CD8-positive, alpha-beta memory T cell (primary cell): ENCODE results near the gene MAGOHB. TPM values are rescaled to one million over a fixed set of nuclear protein-coding genes. Genes with fewer than 3 reads are reported as not detected.
A peak's percentile ranks its signal among the peaks of the same experiment; 100 is the strongest.

ENCODE experiments used
- CTCF ChIA-PET: fragments of 350-600 bp; sonication (Branson Sonifier 250); formaldehyde crosslinking; loops from one replicate; lab custom pipeline; 2021; ENCODE audit warnings: antibody characterized with exemption; lab: Charles Lee
- POLR2A ChIA-PET: fragments of 350-600 bp; sonication (Branson Sonifier 250); formaldehyde crosslinking; loops from one replicate; lab custom pipeline; 2021; ENCODE audit warnings: antibody characterized with exemption; lab: Charles Lee
- DNase-seq, 5 donors: peaks; one replicate each; pipeline versions ENCODE4 v3.0.0 to v3.0.0-alpha.2; 2020 to 2022; ENCODE audit warnings: mixed read lengths in 1 of 5
- H3K27ac ChIP-seq: one replicate; pipeline ENCODE4 v1.7.0; 2013; ENCODE audit warnings: low read depth, mild to moderate bottlenecking, low read length, moderate library complexity
- H3K27me3 ChIP-seq: 2 replicates; pipeline ENCODE4 v1.7.0; 2013; ENCODE audit warnings: low read length, mild to moderate bottlenecking; ENCODE audit not compliant: insufficient read depth, poor library complexity, severe bottlenecking
- H3K36me3 ChIP-seq: 2 replicates; pipeline ENCODE4 v1.7.0; 2013; ENCODE audit warnings: mild to moderate bottlenecking, low read length, moderate library complexity; ENCODE audit not compliant: insufficient read depth
- H3K4me1 ChIP-seq: 2 replicates; pipeline ENCODE4 v1.7.0; 2013; ENCODE audit warnings: mild to moderate bottlenecking, low read length, moderate library complexity; ENCODE audit not compliant: insufficient read depth
- H3K4me3 ChIP-seq: 2 replicates; pipeline ENCODE4 v1.7.0; 2013; ENCODE audit warnings: mild to moderate bottlenecking, low read length
- H3K9me3 ChIP-seq: 2 replicates; pipeline ENCODE4 v1.7.0; 2013; ENCODE audit warnings: mild to moderate bottlenecking, low read length
- H3K27ac Mint-ChIP-seq, 8 donors: one replicate each; pipeline ENCODE4 v1.8.0; 2020 to 2021; ENCODE audit warnings: mixed read lengths in 8 of 8, mild to moderate bottlenecking in 6 of 8, inconsistent platforms in 3 of 8, moderate library complexity in 3 of 8
- H3K27me3 Mint-ChIP-seq, 2 donors: one replicate each; pipeline ENCODE4 v1.8.0; 2020 to 2021; ENCODE audit warnings: mixed read lengths in 2 of 2, mild to moderate bottlenecking in 1 of 2, moderate library complexity in 1 of 2
- H3K36me3 Mint-ChIP-seq, 3 donors: one replicate each; pipeline ENCODE4 v1.8.0; 2020 to 2021; ENCODE audit warnings: mixed read lengths in 3 of 3, inconsistent platforms in 1 of 3, mild to moderate bottlenecking in 1 of 3
- H3K4me1 Mint-ChIP-seq, 3 donors: one replicate each; pipeline ENCODE4 v1.8.0; 2020 to 2021; ENCODE audit warnings: mixed read lengths in 3 of 3, inconsistent platforms in 1 of 3, mild to moderate bottlenecking in 1 of 3
- H3K4me3 Mint-ChIP-seq, 7 donors: one replicate each; pipeline ENCODE4 v1.8.0; 2020 to 2021; ENCODE audit warnings: mixed read lengths in 7 of 7, mild to moderate bottlenecking in 6 of 7, moderate library complexity in 4 of 7, inconsistent platforms in 2 of 7
- H3K9me3 Mint-ChIP-seq, 5 donors: one replicate each; pipeline ENCODE4 v1.8.0; 2020 to 2022; ENCODE audit warnings: mixed read lengths in 5 of 5, mild to moderate bottlenecking in 3 of 5, moderate library complexity in 2 of 5, inconsistent platforms in 1 of 5
- polyA plus RNA-seq: library from polyadenylated mRNA; unstranded; fragments of 300-500 nt; fragmentation: Illumina TruSeq; gene quantifications from one replicate; pipeline ENCODE4 v1.2.3, GENCODE V29; 2021
- total RNA-seq, 2 experiments: library from RNA; stranded (reverse); gene quantifications; one replicate each; pipeline ENCODE4 v1.2.3, GENCODE V29; 2021

MAGOHB gene
- total and polyA plus RNA-seq, 3 experiments from 2014 or later: 59.0 to 138 (median 130) TPM

DNA sequence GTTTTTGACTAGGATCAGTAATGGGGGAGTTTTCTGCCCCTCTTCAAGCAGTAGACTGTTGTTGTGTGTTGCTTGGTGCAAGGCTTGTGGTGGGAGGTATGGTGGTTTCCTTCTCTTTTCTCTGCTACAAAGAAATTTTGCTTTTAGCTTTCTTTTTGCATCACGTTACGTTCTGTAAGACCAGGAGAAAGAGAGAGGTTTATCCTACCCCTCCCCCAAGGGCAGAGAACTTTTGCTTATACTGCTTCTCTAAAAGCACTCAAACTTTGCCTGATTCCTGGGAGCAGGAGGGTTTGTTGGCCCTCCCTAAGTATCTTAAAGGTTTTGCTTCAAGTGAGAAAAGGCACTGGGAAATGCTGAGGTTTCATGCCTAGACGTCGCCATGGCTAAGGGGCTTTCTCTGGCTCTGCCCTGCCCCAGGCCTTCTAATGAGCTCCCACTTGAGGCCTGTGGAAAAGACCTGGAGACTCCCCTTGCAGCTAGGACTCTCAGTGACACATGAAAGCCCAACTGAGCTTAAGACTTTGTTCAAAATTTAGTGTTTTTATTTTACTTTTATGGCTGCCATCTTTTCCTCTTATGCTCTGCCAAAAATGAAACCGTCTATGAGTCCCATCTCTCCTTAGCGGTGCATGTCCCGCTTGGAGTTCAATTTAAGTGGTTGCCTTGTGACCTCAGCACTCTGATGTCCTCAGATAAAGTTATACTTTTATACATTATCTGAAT lies 58.5 kb downstream of the MAGOHB start:
- peaks cover 9 to 31% (median 24%) of the 10 kb centered on the region in 3 donors for H3K36me3 Mint-ChIP-seq
- H3K4me1 ChIP-seq: peaks cover 37% of the 10 kb centered on the region

DNA sequence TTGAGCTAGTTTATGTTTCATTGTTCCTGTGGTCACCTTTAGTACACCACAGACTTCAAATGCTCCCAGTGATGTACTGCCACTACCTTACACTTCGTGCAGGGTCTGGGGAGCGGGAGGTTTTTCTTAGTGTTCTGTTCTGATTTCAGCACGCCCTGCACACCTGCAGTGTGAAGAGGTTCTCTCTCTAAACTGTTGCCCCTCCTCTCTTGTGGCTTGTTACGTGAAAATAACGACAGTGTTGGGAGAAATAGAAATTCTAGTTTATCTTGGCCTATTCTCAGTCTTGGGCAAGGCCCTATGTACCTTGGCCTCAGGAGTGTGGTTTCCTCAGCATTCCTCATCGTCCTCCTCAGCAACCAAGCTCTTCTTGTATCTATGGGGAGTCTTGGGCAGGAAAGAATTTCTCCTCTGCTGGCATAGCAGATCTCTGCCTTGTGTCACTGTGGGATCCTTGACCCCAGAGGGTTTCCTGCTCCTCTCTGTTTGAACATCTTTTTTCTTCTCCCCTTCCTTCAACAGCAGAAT lies 59.1 kb downstream of the MAGOHB start:
- peaks cover 11 to 31% (median 24%) of the 10 kb centered on the region in 3 donors for H3K36me3 Mint-ChIP-seq
- H3K27ac Mint-ChIP-seq: peak overlapping the region; percentile 90 to 100 (median 98)
- POLR2A ChIA-PET: interaction anchor here (0.5 to 1.4 kb wide), 12 partner anchors 8 to 797 kb away, joined by 3 to 6 read pairs (median 4); partner anchors contain the start of genes GABARAPL1 and MAGOHB

More for the DNA sequence above, 58.5 kb downstream of the MAGOHB start:
- peak overlapping the region; percentile 90 to 100 (median 98) for H3K27ac Mint-ChIP-seq
- H3K27me3 ChIP-seq: no peaks in the 10 kb centered on the region
- H3K4me1 Mint-ChIP-seq: peaks cover 54 to 77% (median 74%) of the 10 kb centered on the region in 3 donors
- ChIA-PET CTCF (interaction anchor here (0.9 to 1.8 kb wide), 7 partner anchors 8 to 319 kb away, joined by 3 to 4 read pairs (median 3); no protein-coding TSS in a partner anchor), POLR2A (interaction anchor here (0.7 to 1.4 kb wide), 8 partner anchors 9 to 341 kb away, joined by 3 to 6 read pairs (median 4); partner anchors contain the start of gene MAGOHB)
- peak overlapping the region; percentile 54 for H3K4me3 ChIP-seq
- peak in 3 of 5 donors; percentile 80 to 92 (median 83) for DNase-seq
- peaks cover 0 to 1% of the 10 kb centered on the region in 2 donors for H3K27me3 Mint-ChIP-seq
- no peaks in the 10 kb centered on the region for H3K36me3 ChIP-seq
- H3K27ac ChIP-seq: peak overlapping the region; percentile 94
- H3K4me3 Mint-ChIP-seq: peak overlapping the region; percentile 83 to 91 (median 90)
- no peaks in the 10 kb centered on the region for H3K9me3 ChIP-seq
- peaks cover 2 to 13% (median 8%) of the 10 kb centered on the region in 5 donors for H3K9me3 Mint-ChIP-seq

More for the DNA sequence above, 59.1 kb downstream of the MAGOHB start:
- CTCF ChIA-PET: interaction anchor here (0.9 to 1.8 kb wide), 7 partner anchors 10 to 318 kb away, joined by 3 to 4 read pairs (median 3); no protein-coding TSS in a partner anchor
- H3K27me3 ChIP-seq: no peaks in the 10 kb centered on the region
- H3K4me3 Mint-ChIP-seq: peak overlapping the region; percentile 83 to 91 (median 90)
- H3K4me3 ChIP-seq: peak overlapping the region; percentile 54
- H3K9me3 ChIP-seq: no peaks in the 10 kb centered on the region
- peaks cover 49 to 73% (median 68%) of the 10 kb centered on the region in 3 donors for H3K4me1 Mint-ChIP-seq
- H3K27ac ChIP-seq: peak overlapping the region; percentile 94
- no peaks in the 10 kb centered on the region for H3K36me3 ChIP-seq
- peaks cover 0 to 1% of the 10 kb centered on the region in 2 donors for H3K27me3 Mint-ChIP-seq
- peaks cover 2 to 13% (median 8%) of the 10 kb centered on the region in 5 donors for H3K9me3 Mint-ChIP-seq
- DNase-seq: peak in 3 of 5 donors; percentile 76 to 82 (median 81)
- peaks cover 30% of the 10 kb centered on the region for H3K4me1 ChIP-seq

Other genes starting within 250 kb of the MAGOHB start
- 100 to 1,000 TPM; 145 to 161 TPM for gene KLRK1, start 223.6 kb downstream of the MAGOHB start, total RNA-seq
- gene KLRK1, start 223.6 kb downstream of the MAGOHB start, polyA plus RNA-seq: 562 TPM
- 10 to 100 TPM; 10.7 to 16.2 TPM for gene KLRC4, start 203.9 kb downstream of the MAGOHB start, total RNA-seq
- gene KLRC4, start 203.9 kb downstream of the MAGOHB start, polyA plus RNA-seq: 3.4 TPM
- 1 to 10 TPM; 3.0 to 3.2 TPM for gene KLRC3, start 193.0 kb downstream of the MAGOHB start, total RNA-seq
- 7.1 TPM for gene KLRC3, start 193.0 kb downstream of the MAGOHB start, polyA plus RNA-seq
- gene KLRC2, start 177.6 kb downstream of the MAGOHB start, total RNA-seq: 1 to 10 TPM; 4.9 to 5.7 TPM
- 13.3 TPM for gene KLRC2, start 177.6 kb downstream of the MAGOHB start, polyA plus RNA-seq
- gene KLRC1, start 160.2 kb downstream of the MAGOHB start, total RNA-seq: 10 to 100 TPM; 12.9 to 13.7 TPM
- gene KLRC1, start 160.2 kb downstream of the MAGOHB start, polyA plus RNA-seq: 65.1 TPM
- gene EIF2S3B, start 107.7 kb downstream of the MAGOHB start, total RNA-seq: 1 to 10 TPM; 1.7 to 2.2 TPM
- 0.58 TPM for gene EIF2S3B, start 107.7 kb downstream of the MAGOHB start, polyA plus RNA-seq
- gene STYK1, start 60.4 kb upstream of the MAGOHB start, total RNA-seq: 1 to 10 TPM; 2.0 to 2.1 TPM
- gene STYK1, start 60.4 kb upstream of the MAGOHB start, polyA plus RNA-seq: 2.1 TPM
- gene YBX3, start 109.7 kb upstream of the MAGOHB start, total RNA-seq: 100 to 1,000 TPM; 222 to 251 TPM
- 40.5 TPM for gene YBX3, start 109.7 kb upstream of the MAGOHB start, polyA plus RNA-seq
- not detected for gene TAS2R7, start 189.0 kb upstream of the MAGOHB start, total RNA-seq
- gene TAS2R7, start 189.0 kb upstream of the MAGOHB start, polyA plus RNA-seq: not detected
- gene TAS2R8, start 193.7 kb upstream of the MAGOHB start, total RNA-seq: not detected
- not detected for gene TAS2R8, start 193.7 kb upstream of the MAGOHB start, polyA plus RNA-seq
- not detected for gene TAS2R9, start 196.6 kb upstream of the MAGOHB start, total RNA-seq
- not detected for gene TAS2R9, start 196.6 kb upstream of the MAGOHB start, polyA plus RNA-seq
- under 1 TPM; 0.22 to 0.28 TPM for gene TAS2R10, start 212.7 kb upstream of the MAGOHB start, total RNA-seq
- not detected for gene TAS2R10, start 212.7 kb upstream of the MAGOHB start, polyA plus RNA-seq
- gene PRR4, start 235.9 kb upstream of the MAGOHB start, total RNA-seq: under 1 TPM in 1 of 2 experiments, not detected in 1; 0.70 TPM
- gene PRR4, start 235.9 kb upstream of the MAGOHB start, polyA plus RNA-seq: 0.63 TPM